Measurements from ENCODE around the gene UCN. TPM values are rescaled to one million over a fixed set of nuclear protein-coding genes. Genes with fewer than 3 reads are reported as not detected.
A peak's percentile ranks its signal among the peaks of the same experiment; 100 is the strongest.

The UCN gene
- total RNA-seq = 10 to 100 TPM in 2 of 6 donors, 1 to 10 TPM in 4; 2.6 to 81.7 (median 4.6) TPM

GRCh38 chr2:27308359-27308881, at the start of gene UCN:
TSS of gene UCN (minus strand) at chr2:27308445. CDS start at chr2:27307895, 550 bp downstream.
- no peaks in the 10 kb centered on the region for H3K9me3 ChIP-seq
- peaks cover 15 to 23% (median 21%) of the 10 kb centered on the region in 4 donors for H3K4me1 ChIP-seq
- peaks cover 0 to 27% (median 15%) of the 10 kb centered on the region in 4 donors for H3K27me3 ChIP-seq
- peaks cover 0 to 28% (median 3%) of the 10 kb centered on the region in 4 donors for H3K36me3 ChIP-seq
- no peak for TF ChIP-seq EP300 (IDR thresholded peaks at IDR 0.05)
- no peak for TF ChIP-seq POLR2A (IDR thresholded peaks at IDR 0.05)
- TF ChIP-seq POLR2AphosphoS5 (IDR thresholded peaks at IDR 0.05) = no peak
- TF ChIP-seq CTCF (IDR thresholded peaks at IDR 0.05) = no peak
- peak in 1 of 2 donors; percentile 80 for DNase-seq
- H3K4me3 ChIP-seq = no peak within 1 kb of the TSS
- 55 to 67% methylated on average over 4 to 25 of the region's 25 CpGs for WGBS, 2 donors
- no peak within 1 kb of the TSS for H3K27ac ChIP-seq
- ATAC-seq (ENCODE audit: low FRiP score in 2 of 2) = no peak

GRCh38 chr2:27356382-27357181, 48.3 kb upstream of the UCN start, which contains the start of gene GTF3C2:
TSS of gene GTF3C2 (minus strand) at chr2:27356764. CDS start at chr2:27343554, 13,210 bp downstream.
- Histone ChIP-seq H3K36me3 (no peaks in the 10 kb centered on the region), H3K27me3 (no peaks in the 10 kb centered on the region), H3K9me3 (no peaks in the 10 kb centered on the region), H3K4me1 (peaks cover 32 to 45% (median 35%) of the 10 kb centered on the region in 4 donors), H3K4me3 (peak within 1 kb of the TSS; percentile 72 to 97 (median 94)), H3K27ac (peak within 1 kb of the TSS; percentile 89 to 94 (median 92))
- TF ChIP-seq POLR2A (IDR thresholded peaks at IDR 0.05) (peak in 2 of 4 donors; percentile 44 to 72), EP300 (IDR thresholded peaks at IDR 0.05) (no peak), POLR2AphosphoS5 (IDR thresholded peaks at IDR 0.05) (peak; percentile 52 to 81), CTCF (IDR thresholded peaks at IDR 0.05) (peak in 4 of 6 experiments; percentile 30 to 55 (median 34))
- 0 to 2% methylated on average over 13 to 59 of the region's 67 CpGs for WGBS, 2 donors
- DNase-seq (peak; percentile 93 to 97), ATAC-seq (ENCODE audit: low FRiP score in 2 of 2) (peak; percentile 97 to 99)

- TF ChIP-seq EP300 (IDR thresholded peaks at IDR 0.05) (no peak), CTCF (IDR thresholded peaks at IDR 0.05) (no peak), POLR2AphosphoS5 (IDR thresholded peaks at IDR 0.05) (no peak), POLR2A (IDR thresholded peaks at IDR 0.05) (no peak)
- H3K9me3 ChIP-seq = no peaks in the 10 kb centered on the region
- no peaks in the 10 kb centered on the region for H3K27me3 ChIP-seq
- peaks cover 32 to 45% (median 35%) of the 10 kb centered on the region in 4 donors for H3K4me1 ChIP-seq
- peak overlapping the region; percentile 89 to 94 (median 92) for H3K27ac ChIP-seq
- ATAC-seq (ENCODE audit: low FRiP score in 2 of 2) = peak; percentile 56 to 57
- DNase-seq = peak; percentile 76 to 84
- peak overlapping the region; percentile 72 to 97 (median 94) for H3K4me3 ChIP-seq
- no peaks in the 10 kb centered on the region for H3K36me3 ChIP-seq
- 0 to 1% methylated on average over 11 to 12 of the region's 12 CpGs for WGBS, 2 donors
These were observed 47.8 kb upstream of the UCN start for GRCh38 chr2:27356056-27356381.

- Histone ChIP-seq H3K36me3 (peaks cover 0 to 7% (median 0%) of the 10 kb centered on the region in 4 donors), H3K4me3 (no peak overlapping the region), H3K27me3 (no peaks in the 10 kb centered on the region), H3K27ac (no peak overlapping the region), H3K9me3 (no peaks in the 10 kb centered on the region), H3K4me1 (peaks cover 32 to 45% (median 35%) of the 10 kb centered on the region in 4 donors)
- no peak for ATAC-seq (ENCODE audit: low FRiP score in 2 of 2)
- DNase-seq = no peak
- TF ChIP-seq CTCF (IDR thresholded peaks at IDR 0.05) (no peak), POLR2AphosphoS5 (IDR thresholded peaks at IDR 0.05) (no peak), EP300 (IDR thresholded peaks at IDR 0.05) (no peak), POLR2A (IDR thresholded peaks at IDR 0.05) (no peak)
- 94 to 95% methylated on average over 7 of the region's 7 CpGs for WGBS, 2 donors
These were observed 46.3 kb upstream of the UCN start for GRCh38 chr2:27354597-27354927.

Measured in upper lobe of left lung (tissue), 6 donors.